Cardiac fibroblast (primary cell): ENCODE measurements around the gene SHISA5.

Experiments
- DNase-seq, 2 donors: peaks; one replicate each; pipeline versions ENCODE4 v3.0.0 to v3.0.0-alpha.2; 2010; ENCODE audit warnings: low read depth in 2 of 2
- H3K4me3 ChIP-seq, 2 donors: replicated peaks in 1 of 2; 1 replicate in 1 of 2; 2 replicates in 1 of 2; pipeline ENCODE4 v1.5.1; 2011; ENCODE audit warnings: low read depth in 2 of 2, low read length in 2 of 2, mild to moderate bottlenecking in 2 of 2, moderate library complexity in 1 of 2
- TF ChIP-seq, protein P1 (sequence below): IDR thresholded peaks from one replicate; pipeline ENCODE4 v1.5.1; 2011; ENCODE audit warnings: low read depth, mild to moderate bottlenecking, low read length, inconsistent platforms

SHISA5 gene

DNA sequence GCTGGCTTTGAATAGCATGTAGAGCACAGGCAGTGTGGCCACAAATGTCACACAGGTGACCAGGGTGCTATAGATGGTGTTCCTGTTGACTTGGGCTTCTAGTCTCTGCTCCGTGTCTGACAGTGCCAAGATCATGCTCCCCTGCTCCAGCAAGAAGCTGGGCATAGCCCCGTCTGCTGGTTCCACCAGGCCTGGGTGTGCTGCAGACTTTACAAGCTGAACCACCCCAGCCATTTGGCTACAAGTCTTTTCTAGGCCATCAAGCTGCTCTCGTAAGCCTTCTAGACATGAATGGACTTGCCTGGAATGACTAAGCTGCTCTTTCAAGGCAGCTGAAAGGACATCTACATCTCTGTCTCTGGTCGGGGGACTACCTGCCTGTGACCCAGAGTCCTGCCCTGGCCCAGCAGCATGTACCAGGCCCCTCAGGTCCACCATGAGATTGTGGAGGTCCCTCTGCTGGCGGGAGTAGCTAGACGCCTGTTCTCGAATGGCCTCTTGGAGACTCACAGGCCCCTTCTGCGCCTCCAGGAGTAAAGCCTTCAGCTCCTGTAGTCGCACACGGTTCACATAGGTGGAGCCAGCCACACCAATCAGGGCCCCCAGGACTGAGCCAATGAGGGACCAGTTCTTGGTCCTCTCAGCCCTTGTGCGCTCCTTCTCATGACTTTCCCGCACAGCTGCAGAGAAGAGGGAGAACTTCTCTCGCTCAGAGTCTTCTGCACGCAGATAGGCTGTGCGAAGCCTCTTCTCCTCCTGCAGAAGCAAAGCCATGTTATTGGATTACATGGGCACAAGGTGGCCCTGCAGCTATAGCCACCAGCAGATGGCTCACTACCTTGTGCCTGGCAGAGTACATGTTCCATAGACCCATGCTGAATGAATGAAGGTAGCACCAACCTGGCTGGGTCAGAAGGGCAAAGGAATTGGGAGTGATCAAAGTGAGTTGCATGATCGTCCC, 71.3 kb downstream of the SHISA5 start:
- H3K4me3 ChIP-seq: no peak overlapping the region
- TF ChIP-seq, protein P1, sequence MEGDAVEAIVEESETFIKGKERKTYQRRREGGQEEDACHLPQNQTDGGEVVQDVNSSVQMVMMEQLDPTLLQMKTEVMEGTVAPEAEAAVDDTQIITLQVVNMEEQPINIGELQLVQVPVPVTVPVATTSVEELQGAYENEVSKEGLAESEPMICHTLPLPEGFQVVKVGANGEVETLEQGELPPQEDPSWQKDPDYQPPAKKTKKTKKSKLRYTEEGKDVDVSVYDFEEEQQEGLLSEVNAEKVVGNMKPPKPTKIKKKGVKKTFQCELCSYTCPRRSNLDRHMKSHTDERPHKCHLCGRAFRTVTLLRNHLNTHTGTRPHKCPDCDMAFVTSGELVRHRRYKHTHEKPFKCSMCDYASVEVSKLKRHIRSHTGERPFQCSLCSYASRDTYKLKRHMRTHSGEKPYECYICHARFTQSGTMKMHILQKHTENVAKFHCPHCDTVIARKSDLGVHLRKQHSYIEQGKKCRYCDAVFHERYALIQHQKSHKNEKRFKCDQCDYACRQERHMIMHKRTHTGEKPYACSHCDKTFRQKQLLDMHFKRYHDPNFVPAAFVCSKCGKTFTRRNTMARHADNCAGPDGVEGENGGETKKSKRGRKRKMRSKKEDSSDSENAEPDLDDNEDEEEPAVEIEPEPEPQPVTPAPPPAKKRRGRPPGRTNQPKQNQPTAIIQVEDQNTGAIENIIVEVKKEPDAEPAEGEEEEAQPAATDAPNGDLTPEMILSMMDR: peak; percentile 19
- DNase-seq: no peak

DNA sequence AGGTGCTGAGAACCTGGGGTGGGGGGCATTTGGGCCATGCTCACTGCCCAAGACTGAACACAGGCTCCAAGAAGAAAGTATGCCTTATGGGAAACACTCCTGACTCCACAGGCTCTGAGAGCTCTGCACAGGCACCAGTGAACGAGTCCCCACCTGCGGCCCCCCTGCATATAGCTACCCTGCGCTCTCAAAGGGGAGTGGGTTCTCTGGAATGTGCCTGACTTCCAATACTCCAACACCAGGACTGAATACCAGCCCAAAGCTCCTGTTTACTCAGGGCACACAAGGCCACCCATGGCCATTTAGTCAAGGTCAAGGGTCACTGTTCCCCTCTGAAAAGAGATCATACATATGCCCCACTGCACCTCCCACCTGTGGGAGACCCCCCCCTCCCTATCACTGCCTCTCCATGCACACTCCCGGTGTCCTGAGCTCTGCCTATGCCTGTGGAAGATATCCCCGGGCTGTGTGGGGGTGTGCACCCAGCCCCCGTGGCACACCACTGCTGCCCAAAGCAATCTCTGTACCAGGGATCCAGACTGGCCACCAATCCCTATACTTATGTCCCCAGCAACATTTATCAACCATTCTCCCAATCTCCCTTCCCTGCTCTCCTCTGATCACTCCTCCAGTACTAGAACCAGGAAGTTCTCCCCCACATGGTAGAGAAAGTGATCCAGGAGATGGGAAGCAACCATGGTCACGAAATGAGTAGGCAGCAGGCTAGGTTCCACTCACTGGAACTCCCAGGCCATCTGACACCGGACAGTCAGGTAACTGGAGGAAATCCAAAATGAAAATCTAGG, 72.5 kb downstream of the SHISA5 start:
- no peak for DNase-seq
- no peak overlapping the region for H3K4me3 ChIP-seq
- TF ChIP-seq, protein P1: no peak

DNA sequence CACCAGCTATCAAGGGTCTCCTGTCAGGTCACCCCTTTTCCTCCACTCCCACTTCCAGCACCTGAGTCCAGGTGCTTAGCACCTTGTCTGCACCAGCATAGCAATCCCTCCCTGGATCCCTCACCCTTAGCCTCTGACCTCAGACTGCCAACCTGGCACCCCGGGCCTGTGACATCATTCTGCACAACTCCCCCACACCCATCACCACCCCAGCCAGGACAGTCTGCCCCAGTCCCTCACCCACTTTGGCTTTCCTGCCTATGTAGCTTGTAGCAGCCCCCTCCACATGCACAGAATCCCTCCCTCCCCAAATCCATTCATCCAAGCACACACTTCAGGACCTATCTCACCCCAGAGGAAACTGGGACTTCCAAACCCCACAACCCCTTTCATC, 73.3 kb downstream of the SHISA5 start:
- TF ChIP-seq, protein P1: no peak
- H3K4me3 ChIP-seq: no peak overlapping the region
- no peak for DNase-seq

GRCh38 chr3:48429960-48430707, 73.8 kb downstream of the SHISA5 start, which contains the start of gene PLXNB1:
PLXNB1 (minus strand) TSS chr3:48430086; CDS start chr3:48424611, 5,475 bp downstream.
- TF ChIP-seq, protein P1: no peak
- H3K4me3 ChIP-seq: peak within 1 kb of the TSS; percentile 63 to 66
- DNase-seq: peak; percentile 45 to 69

GRCh38 chr3:48429317-48429959, 74.5 kb downstream of the SHISA5 start:
- peak overlapping the region; percentile 63 to 66 for H3K4me3 ChIP-seq
- DNase-seq: peak; percentile 19 to 45
- TF ChIP-seq, protein P1: no peak
